WTC11 (cell line): ENCODE data around the gene EPDR1.

Experiments
- ARID4B ChIP-seq: sonication (generic); formaldehyde crosslinking; IDR thresholded peaks from 2 replicates; pipeline ENCODE4 v1.8.0; 2023; ENCODE audit warnings: missing genetic modification reagents, mild to moderate bottlenecking, borderline replicate concordance
- ATF2 ChIP-seq: sonication (generic); formaldehyde crosslinking; IDR thresholded peaks from 2 replicates; pipeline ENCODE4 v1.8.1; 2022; ENCODE audit warnings: low read depth, missing genetic modification reagents, borderline replicate concordance
- ATF3 ChIP-seq: sonication (generic); formaldehyde crosslinking; conservative IDR thresholded peaks from 2 replicates; pipeline ENCODE4 v1.8.1; 2022; ENCODE audit warnings: mild to moderate bottlenecking, missing genetic modification reagents
- CDX4 ChIP-seq: fragments of 250-450 bp; sonication (Bioruptor Pico); IDR thresholded peaks from 2 replicates; pipeline ENCODE4 v1.9.0; 2021; ENCODE audit warnings: moderate library complexity, mild to moderate bottlenecking, inconsistent platforms, borderline replicate concordance
- CTCF ChIP-seq: fragments of 200-600 bp; IDR thresholded peaks from 2 replicates; pipeline ENCODE4 v1.8.0; 2022; ENCODE audit warnings: antibody characterized with exemption
- MAX ChIP-seq: sonication (generic); formaldehyde crosslinking; IDR thresholded peaks from 2 replicates; pipeline ENCODE4 v1.8.0; 2022; ENCODE audit warnings: mild to moderate bottlenecking, missing genetic modification reagents
- NFE2L1 ChIP-seq: sonication (generic); formaldehyde crosslinking; IDR thresholded peaks from 2 replicates; pipeline ENCODE4 v1.8.1; 2023; ENCODE audit warnings: missing genetic modification reagents
- RELA ChIP-seq: sonication (generic); formaldehyde crosslinking; IDR thresholded peaks from 2 replicates; pipeline ENCODE4 v1.8.1; 2022; ENCODE audit warnings: missing genetic modification reagents, mild to moderate bottlenecking, borderline replicate concordance
- SMAD3 ChIP-seq: sonication (generic); formaldehyde crosslinking; IDR thresholded peaks from 2 replicates; pipeline ENCODE4 v1.8.0; 2022; ENCODE audit warnings: missing genetic modification reagents, mild to moderate bottlenecking, borderline replicate concordance
- SP1 ChIP-seq: sonication (generic); formaldehyde crosslinking; conservative IDR thresholded peaks from 2 replicates; pipeline ENCODE4 v1.8.1; 2022; ENCODE audit warnings: missing genetic modification reagents
- ZNF512 ChIP-seq: sonication (generic); formaldehyde crosslinking; IDR thresholded peaks from 2 replicates; pipeline ENCODE4 v1.8.1; 2022; ENCODE audit warnings: missing genetic modification reagents, borderline replicate concordance

GRCh38 chr7:37961251-37961650 lies 40.8 kb downstream of the EPDR1 start:
- no peak for TF ChIP-seq RELA (CRISPR knock-in tag)
- no peak for TF ChIP-seq SMAD3
- TF ChIP-seq CDX4 (CRISPR knock-in tag) = no peak
- no peak for TF ChIP-seq CTCF
- no peak for TF ChIP-seq MAX
- TF ChIP-seq ATF3 = no peak
- TF ChIP-seq SP1 (CRISPR knock-in tag) = no peak
- no peak for TF ChIP-seq ATF2 (CRISPR knock-in tag)
- TF ChIP-seq ARID4B (CRISPR knock-in tag) = no peak
- no peak for TF ChIP-seq ZNF512 (CRISPR knock-in tag)
- TF ChIP-seq NFE2L1 (CRISPR knock-in tag) = no peak
